HL-60/S4 treated with retinoic acid at 250 ng/mL for 4 days and 3 days (cell line): ENCODE data around the gene RBMS1.

Source experiments
- in situ Hi-C: fragments of 300-500 bp; cut with MboI; formaldehyde crosslinking; loops from 2 replicates; pipeline ENCODE4 v1.7.0; 2022; ENCODE audit warnings: low sequenced_read_pairs

Gene RBMS1

GRCh38 chr2:160264308-160264707, 229.3 kb downstream of the RBMS1 start:
- in situ Hi-C loops, result no loop called here

DNA sequence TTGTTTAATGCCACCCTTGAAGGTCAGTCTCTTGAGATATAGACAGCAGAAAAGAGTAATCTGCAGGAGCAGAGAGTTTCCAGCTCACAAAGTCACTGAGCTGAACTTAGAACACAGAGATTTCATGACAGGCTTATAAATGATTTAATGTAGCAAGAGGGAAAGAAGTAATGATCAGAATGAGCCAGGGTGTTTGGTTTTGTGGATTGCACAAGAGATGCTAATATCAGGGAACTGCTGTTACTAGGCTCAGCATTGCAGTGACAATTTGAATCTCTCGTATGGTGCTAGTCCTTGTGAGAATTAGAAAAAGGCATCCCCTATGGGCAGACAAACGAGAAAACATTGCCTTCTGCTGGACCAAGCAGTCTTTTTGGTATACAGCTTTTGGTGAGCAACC, 231.9 kb downstream of the RBMS1 start:
- in situ Hi-C loops, result no loop called here

DNA sequence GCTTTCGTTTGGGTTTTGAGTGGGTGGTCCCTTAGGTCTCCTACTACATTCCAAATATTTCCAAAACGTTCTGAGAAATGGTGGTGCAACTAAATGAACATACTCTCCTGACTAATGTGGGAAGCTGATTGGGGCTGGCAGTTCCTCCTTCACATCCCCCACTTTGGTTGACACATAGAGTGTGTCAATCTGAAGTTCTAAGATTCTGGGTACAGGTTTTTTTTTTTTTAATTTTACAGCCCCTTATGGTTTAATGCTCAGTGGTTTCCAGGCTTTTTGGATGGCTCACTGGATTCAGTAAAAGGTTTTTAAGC, 235.2 kb downstream of the RBMS1 start:
- in situ Hi-C loops, result no loop called here

DNA sequence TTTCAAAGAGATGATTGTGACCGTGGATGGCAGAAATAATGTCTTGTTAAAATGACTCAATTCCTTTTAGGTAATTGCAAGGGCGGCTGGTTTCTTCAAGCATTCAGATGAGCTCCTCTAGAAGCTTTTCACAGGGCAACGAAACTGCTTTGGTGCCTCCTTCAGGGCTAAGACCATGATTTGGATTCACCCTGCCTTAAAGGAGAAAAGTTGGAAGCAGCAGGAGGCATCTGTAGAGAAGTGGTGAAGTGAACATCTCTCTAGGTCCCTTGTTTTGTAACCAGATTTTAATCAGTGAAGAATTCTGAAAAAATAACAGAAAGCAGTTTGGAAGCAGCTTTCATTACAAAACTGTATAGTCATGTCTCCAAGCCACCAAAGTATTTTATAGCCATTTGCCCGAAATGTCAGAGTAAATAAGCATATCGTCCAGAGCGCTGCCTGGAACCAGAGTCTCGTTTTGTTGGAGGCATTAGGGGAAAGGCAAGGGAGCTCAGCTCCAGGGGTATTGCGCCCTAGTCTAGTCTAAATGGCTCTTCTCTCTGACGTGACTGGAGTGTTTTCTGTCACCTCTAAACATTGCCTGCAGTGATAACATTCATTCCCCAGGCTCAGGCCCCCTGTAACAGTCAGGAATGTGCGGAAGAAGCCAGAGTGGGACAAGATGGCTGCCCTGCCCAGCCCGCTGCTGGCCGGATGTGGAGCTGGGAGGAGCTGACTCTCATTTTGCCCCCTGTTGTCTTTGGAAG, 235.7 kb downstream of the RBMS1 start:
- in situ Hi-C loops, result no loop called here

DNA sequence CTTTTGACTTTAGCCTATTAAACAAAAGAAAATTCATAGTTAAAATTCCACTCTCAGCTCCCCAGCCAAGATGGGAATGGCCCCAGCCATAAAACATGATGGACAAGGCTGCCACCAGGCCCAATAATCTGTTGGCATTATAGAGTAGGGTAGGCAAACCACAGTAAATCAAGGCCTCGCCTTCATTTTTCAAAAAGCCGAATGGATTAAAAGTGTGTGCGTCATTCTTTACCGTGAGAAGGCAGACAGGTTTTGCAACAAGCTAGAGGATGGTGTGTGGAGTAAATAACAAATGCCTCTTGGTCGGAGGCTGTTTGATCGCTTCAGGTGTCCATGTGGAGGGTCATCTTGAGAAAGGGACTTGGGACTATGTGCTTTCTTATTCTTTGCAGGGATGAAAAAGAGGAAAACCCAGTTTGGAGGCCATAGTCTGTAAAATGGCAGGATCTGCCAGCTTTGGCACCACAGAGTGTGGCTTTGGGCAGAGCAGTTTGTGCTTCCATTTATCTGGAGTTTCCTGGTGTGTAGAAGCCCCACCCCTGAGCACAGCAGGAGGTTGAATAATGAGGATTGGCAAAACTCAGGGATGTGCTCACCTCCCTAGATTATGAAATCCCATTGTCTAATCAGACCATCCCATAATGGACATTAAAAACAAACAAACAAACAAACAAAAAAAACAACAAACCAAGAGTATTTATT, 236.4 kb downstream of the RBMS1 start:
- in situ Hi-C loops, result no loop called here

GRCh38 chr2:160256507-160256906, 237.1 kb downstream of the RBMS1 start:
- in situ Hi-C loops, result no loop called here

DNA sequence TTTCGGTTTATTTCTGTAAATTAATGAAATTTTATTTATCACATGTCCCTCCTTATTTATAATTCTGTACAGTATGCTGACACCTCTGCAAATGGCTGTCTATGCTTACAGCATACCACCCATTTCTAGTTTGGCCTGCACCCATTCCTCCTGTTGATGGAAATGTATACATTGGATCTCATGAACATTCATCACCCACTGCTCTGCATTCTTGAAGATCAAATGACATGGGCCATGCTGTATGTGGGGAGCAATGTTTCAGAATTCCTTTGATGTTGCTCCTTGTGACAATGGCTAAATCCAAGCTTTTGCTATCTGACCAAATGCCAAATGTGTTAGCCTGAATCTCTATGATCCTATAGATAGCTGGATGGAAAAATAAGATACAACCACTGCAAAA, 238.2 kb downstream of the RBMS1 start:
- in situ Hi-C loops, result no loop called here

GRCh38 chr2:160254189-160254762, 239.3 kb downstream of the RBMS1 start:
- in situ Hi-C loops, result no loop called here

DNA sequence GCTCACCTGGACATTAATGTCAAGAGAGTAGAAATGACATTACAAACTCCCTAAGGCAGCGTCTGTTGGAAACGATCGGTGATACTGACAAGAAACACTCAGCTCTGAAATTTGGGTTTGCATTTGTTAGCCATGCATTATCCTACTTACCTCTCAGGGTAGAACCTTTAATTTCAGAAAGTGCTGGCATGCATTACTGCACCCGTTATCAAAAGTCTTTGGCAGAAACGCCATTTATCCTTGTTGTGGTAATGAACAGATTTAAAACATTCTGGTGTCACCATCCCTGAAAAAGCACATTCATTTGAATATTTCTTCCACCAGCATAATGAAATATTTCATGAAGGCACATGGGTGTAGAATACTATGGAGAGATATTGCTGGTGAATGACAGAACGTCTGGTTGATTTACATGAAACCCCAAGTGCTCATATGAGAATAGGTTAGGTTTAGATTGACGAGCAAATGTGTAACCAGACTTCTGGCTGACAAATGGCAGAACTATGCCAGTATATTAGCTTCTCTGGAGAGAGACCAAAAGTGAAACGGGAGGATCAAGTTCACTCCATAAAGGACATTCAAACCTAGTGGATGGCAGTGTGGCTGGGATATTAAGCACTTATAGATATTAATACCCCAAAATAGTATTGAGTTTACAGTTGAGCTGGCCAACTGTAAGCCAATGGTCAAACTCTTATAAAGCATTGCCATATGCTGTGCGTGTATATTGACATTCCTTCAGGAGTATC, 240.0 kb downstream of the RBMS1 start:
- in situ Hi-C loops, result no loop called here

- in situ Hi-C loops, result no loop called here
These were observed 240.7 kb downstream of the RBMS1 start for GRCh38 chr2:160252900-160253299.

- in situ Hi-C loops, result no loop called here
These were observed 241.2 kb downstream of the RBMS1 start for GRCh38 chr2:160252278-160252887.

DNA sequence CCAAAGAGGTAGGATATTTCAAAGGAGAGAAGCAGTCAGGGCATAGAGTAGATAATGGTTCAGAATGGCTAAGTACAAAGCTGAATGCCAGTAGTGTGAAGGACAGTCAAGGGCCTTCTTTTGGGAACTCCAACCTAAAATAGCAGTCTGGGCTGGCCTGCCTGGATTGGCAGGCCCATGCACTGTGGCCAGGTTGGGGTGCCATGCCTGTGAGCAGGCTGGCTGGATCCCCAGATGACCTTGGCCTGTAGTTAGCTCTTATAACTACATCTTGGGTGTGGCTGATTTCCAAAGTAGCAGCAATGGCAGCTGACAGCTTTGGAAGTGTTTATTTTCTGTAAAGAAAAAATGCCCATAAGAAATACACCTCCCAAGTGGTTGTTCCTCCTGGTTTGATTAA, 242.0 kb downstream of the RBMS1 start:
- in situ Hi-C loops, result no loop called here

- in situ Hi-C loops, result no loop called here
These were observed 243.7 kb downstream of the RBMS1 start for GRCh38 chr2:160249876-160250275.

DNA sequence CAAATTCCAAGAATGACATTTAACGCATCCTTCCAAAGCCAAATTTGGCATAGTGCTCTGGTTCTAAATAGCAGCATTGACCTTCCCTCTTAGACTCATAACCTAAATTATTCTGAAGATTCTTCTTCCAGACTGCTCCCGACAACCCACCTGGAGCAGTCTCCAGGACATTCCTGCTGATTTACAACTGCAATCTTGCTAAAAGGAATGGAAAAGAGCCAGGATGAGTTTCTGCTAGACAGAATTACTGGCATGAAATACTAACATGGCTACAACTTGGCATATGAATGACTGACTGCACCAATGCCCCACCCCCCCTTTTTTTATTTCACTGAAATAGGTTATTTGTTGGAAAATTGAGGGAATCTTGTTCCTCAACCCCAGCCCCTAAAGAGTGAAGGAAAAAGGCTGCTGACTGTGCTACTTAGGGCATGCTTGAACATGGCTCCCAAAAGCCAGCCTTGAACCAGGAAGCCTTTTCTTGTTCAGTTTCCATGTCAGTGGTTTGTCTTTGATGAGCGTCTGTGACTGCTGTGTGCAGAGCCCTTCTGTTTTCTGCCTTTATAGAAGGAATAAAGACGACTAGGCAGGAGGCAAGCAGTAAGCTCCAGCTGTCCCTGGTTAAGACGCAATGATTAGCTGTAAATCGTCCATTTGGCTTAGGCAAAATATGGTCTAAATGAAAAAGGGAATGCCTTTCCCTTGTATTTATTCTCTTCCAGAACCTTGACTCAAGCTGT, 246.1 kb downstream of the RBMS1 start:
- in situ Hi-C loops, result no loop called here

GRCh38 chr2:160246356-160246755, 247.3 kb downstream of the RBMS1 start:
- in situ Hi-C loops, result no loop called here

DNA sequence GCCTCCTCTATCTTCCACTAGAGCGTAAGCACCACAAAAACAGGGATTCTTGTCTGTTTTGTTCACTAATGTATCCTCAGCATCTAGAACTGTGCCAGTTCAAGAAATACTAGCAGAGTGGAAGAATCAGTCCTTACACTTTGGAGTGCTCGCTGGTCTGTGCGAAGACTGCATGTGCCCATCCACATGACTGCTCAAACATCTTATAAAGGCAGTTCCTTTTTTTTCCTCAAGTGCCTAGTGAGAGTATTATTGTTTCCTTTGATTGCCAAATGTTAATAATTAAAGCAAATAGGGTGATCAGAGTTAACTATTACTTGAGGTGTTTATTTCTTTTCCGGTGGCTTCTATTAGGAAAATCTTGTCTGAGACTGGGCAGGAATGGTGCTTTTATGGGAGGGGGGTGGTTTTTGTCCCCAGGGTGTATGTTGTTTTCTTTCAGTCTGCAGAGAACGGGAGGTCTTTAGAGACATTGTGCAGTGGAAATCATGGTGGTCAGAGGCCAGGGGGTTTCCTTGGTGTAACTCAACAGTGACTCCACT, 247.9 kb downstream of the RBMS1 start:
- in situ Hi-C loops, result no loop called here

DNA sequence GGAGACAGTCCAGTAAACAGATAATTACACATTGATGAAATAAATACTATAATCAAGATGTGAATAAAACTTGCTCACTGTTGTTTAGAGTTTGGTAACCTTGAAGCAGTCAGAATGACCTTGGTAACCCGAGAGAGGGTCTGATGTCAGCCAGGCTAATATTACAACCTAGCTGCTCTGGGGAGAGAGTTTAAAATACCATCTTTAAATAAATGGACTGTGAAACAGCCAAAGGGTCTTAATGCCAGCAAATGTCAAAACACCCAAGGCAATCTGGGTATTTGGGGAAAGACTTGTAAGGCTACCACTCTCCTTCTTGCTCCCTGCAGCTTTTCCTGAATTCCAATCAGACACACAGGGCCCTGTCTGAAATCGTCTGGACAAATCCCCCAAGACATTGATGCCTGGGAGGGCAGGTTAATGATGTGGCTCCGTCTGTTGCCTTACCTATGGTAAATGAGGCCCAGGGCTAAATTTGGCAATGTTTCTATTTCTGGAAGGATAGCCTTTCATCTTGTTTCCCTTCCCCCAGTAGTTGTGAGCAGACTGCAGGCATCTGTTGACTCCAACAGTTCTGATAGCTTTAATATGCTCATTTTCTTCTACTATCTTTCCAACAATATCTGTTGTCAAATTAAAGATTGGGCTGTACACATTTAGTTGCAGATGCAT, 250.6 kb downstream of the RBMS1 start:
- in situ Hi-C loops, result no loop called here

DNA sequence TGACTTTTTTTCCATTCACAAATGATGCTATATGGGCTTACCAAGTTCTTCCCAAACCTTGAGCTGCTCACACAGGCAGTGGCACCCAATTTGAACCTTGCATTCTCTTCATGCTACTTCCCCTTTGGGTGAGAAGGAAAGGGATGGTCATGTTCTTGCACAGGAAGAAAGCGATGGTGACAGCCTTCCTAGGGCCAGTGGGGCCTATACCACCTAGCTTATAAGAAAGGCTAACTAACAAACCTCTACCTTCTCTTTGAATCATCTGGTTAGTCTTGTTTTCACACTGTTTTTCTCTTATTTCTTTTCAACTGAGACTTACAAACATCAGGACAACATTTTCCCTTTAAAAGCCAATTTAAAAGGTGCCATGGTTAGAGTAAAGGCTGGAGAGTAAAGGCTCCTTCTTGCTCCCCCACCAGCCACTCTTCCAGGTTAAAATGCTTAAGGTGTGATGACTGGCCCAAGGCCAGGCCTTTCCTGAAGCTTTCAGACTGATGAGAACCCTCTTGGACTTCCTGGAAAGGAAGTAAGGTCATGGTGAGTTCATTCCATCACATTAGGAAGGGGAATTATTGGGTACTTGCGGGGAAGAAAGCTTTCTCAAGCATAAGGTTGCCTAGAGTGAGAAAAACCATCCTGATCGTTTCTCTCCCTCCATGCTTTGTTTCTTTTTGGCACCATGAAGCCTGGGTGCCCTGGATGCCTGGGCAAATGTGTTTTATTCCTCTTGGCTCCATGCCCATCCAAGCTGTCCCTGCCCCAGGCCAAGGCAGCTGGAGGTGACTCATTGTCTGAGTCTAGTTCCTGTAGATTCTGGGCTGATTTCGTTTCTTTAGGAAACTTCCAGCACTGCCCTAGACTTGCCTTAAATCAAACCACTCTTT, 252.1 kb downstream of the RBMS1 start:
- in situ Hi-C loops, result no loop called here

DNA sequence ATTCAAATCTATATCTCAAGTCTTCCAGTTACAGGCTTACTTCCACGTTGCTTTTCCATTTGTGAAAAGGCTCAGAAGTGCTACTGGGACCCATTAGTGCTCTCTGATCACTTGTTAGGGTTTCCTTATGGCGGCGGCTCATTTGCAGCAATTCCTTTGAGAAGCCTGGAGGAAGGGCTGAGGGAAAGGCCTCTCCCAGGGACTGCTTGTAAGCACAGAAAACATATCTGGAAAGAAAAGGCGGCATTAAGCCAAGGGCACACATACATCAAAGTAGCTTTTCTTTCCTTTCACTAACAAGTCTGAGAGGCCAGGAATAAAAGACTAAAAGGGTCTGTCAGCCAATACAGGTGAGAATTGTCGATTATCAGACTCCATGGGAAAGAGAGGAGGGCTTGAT, 254.2 kb downstream of the RBMS1 start:
- in situ Hi-C loops, result no loop called here
